ENCODE measurements around the gene C16orf89.
"Not testable (repeated sequence)": the region's sequence is repeated elsewhere in the genome, so short reads cannot be mapped to it uniquely, and the experiment has no call there.

DNA sequence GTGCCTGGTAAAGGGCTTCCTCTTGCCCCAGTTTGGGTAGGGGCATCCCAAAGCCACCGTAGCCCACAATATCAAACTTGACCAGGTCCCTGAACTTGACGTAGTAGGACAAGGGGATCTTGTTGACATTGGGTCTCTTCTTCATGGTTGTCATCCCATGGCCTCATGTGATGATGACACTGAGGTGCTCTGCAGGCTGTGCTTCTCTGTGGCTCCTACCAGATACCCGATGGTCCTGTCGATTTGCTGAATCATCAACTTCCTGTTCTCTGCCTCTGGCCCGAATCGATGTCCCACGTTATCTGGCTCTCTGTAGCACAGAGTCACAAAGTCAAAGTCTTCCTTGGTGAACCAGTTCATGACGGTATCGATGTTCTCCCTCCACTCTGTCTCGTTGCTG, 45.2 kb upstream of the C16orf89 start:
- TF ChIP-seq, protein P1, sequence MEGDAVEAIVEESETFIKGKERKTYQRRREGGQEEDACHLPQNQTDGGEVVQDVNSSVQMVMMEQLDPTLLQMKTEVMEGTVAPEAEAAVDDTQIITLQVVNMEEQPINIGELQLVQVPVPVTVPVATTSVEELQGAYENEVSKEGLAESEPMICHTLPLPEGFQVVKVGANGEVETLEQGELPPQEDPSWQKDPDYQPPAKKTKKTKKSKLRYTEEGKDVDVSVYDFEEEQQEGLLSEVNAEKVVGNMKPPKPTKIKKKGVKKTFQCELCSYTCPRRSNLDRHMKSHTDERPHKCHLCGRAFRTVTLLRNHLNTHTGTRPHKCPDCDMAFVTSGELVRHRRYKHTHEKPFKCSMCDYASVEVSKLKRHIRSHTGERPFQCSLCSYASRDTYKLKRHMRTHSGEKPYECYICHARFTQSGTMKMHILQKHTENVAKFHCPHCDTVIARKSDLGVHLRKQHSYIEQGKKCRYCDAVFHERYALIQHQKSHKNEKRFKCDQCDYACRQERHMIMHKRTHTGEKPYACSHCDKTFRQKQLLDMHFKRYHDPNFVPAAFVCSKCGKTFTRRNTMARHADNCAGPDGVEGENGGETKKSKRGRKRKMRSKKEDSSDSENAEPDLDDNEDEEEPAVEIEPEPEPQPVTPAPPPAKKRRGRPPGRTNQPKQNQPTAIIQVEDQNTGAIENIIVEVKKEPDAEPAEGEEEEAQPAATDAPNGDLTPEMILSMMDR (IDR thresholded peaks at IDR 0.05) = not testable (repeated sequence)
- not testable (repeated sequence) for TF ChIP-seq POLR2A, EP300 (IDR thresholded peaks at IDR 0.05)
